Ascending aorta (tissue), 2 donors: ENCODE data around the gene DMXL1. TPM values are rescaled to one million over a fixed set of nuclear protein-coding genes. Genes with fewer than 3 reads are reported as not detected.
"Not testable (repeated sequence)": the region's sequence is repeated elsewhere in the genome, so short reads cannot be mapped to it uniquely, and the experiment has no call there.

Experiments
- DNase-seq, 2 donors: peaks; one replicate each; pipeline ENCODE4 v3.0.0-alpha.2; 2019; ENCODE audit warnings: low spot score in 2 of 2
- H3K27ac ChIP-seq, 2 donors: fragments of 200-600 bp; sonication (generic); one replicate each; pipeline ENCODE4 v1.5.1; 2016 to 2017; ENCODE audit warnings: mild to moderate bottlenecking in 1 of 2
- H3K27me3 ChIP-seq: fragments of 200-600 bp; sonication (generic); one replicate; pipeline ENCODE4 v1.5.1; 2017
- H3K36me3 ChIP-seq, 2 donors: fragments of 200-600 bp; sonication (generic); one replicate each; pipeline ENCODE4 v1.5.1; 2016
- H3K4me1 ChIP-seq, 2 donors: fragments of 200-600 bp; sonication (generic); one replicate each; pipeline ENCODE4 v1.5.1; 2016 to 2017; ENCODE audit warnings: mild to moderate bottlenecking in 1 of 2
- H3K4me3 ChIP-seq, 2 donors: fragments of 200-600 bp; sonication (generic); one replicate each; pipeline ENCODE4 v1.5.1; 2016 to 2017; ENCODE audit warnings: mild to moderate bottlenecking in 1 of 2
- H3K9me3 ChIP-seq, 2 donors: fragments of 200-600 bp; sonication (generic); one replicate each; pipeline ENCODE4 v1.5.1; 2016
- CTCF ChIP-seq, 3 experiments: fragments of 200-600 bp in 2 of 3; fragments of 450-650 bp in 1 of 3; sonication (generic) in 2 of 3; IDR thresholded peaks; one replicate each; pipeline ENCODE4 v1.5.1; 2016 to 2019; ENCODE audit warnings: antibody characterized with exemption in 3 of 3, mild to moderate bottlenecking in 1 of 3, moderate library complexity in 1 of 3
- intact Hi-C: fragments of 100-400 bp; cut with DNase I; formaldehyde crosslinking; loops from one replicate; pipeline ENCODE4 v1.15.1; 2023
- total RNA-seq: library from RNA; depleted of rRNA; stranded (reverse); fragments of >200 nt; gene quantifications from one replicate; pipeline ENCODE4 v1.1.0, GENCODE V29; 2016

DMXL1 gene
- total RNA-seq, 1 donor from 2014 or later, result 136 TPM

GRCh38 chr5:119131530-119132304 lies 60.8 kb downstream of the DMXL1 start:
- no peak overlapping the region for H3K27ac ChIP-seq
- H3K4me3 ChIP-seq, result no peak overlapping the region
- peaks cover 0 to 5% of the 10 kb centered on the region in 2 donors for H3K9me3 ChIP-seq
- H3K27me3 ChIP-seq, result no peaks in the 10 kb centered on the region
- no peak for TF ChIP-seq CTCF (IDR thresholded peaks at IDR 0.05)
- intact Hi-C loops, result no loop called here
- H3K4me1 ChIP-seq, result no peaks in the 10 kb centered on the region
- no peak for DNase-seq
- H3K36me3 ChIP-seq, result peaks cover 48 to 72% of the 10 kb centered on the region in 2 donors

- DNase-seq, H3K9me3 ChIP-seq, H3K4me3 ChIP-seq, intact Hi-C loops, H3K4me1 ChIP-seq, H3K27me3 ChIP-seq, H3K27ac ChIP-seq: not testable (repeated sequence)
- peaks cover 49 to 69% of the 10 kb centered on the region in 2 donors for H3K36me3 ChIP-seq
Observed at GRCh38 chr5:119135743-119136142, 64.9 kb downstream of the DMXL1 start.

- H3K4me3 ChIP-seq, result no peak overlapping the region
- H3K9me3 ChIP-seq, result peaks cover 0 to 5% of the 10 kb centered on the region in 2 donors
- H3K36me3 ChIP-seq, result peaks cover 45 to 62% of the 10 kb centered on the region in 2 donors
- TF ChIP-seq CTCF (IDR thresholded peaks at IDR 0.05), result no peak
- no peak for DNase-seq
- no peaks in the 10 kb centered on the region for H3K27me3 ChIP-seq
- H3K4me1 ChIP-seq, result no peaks in the 10 kb centered on the region
- intact Hi-C loops, result no loop called here
- H3K27ac ChIP-seq, result no peak overlapping the region
Observed at GRCh38 chr5:119136666-119137318, 65.9 kb downstream of the DMXL1 start.

- DNase-seq, result no peak
- intact Hi-C loops, result no loop called here
- Histone ChIP-seq H3K36me3 (peaks cover 18 to 59% of the 10 kb centered on the region in 2 donors), H3K4me1 (no peaks in the 10 kb centered on the region), H3K4me3 (no peak overlapping the region), H3K27ac (no peak overlapping the region), H3K9me3 (no peaks in the 10 kb centered on the region), H3K27me3 (no peaks in the 10 kb centered on the region)
- no peak for TF ChIP-seq CTCF (IDR thresholded peaks at IDR 0.05)
Observed at GRCh38 chr5:119153629-119154028, 82.7 kb downstream of the DMXL1 start.

- no peak for TF ChIP-seq CTCF (IDR thresholded peaks at IDR 0.05)
- Histone ChIP-seq H3K36me3 (peaks cover under 1 to 40% of the 10 kb centered on the region in 2 donors), H3K4me1 (no peaks in the 10 kb centered on the region), H3K9me3 (no peaks in the 10 kb centered on the region), H3K27ac (no peak overlapping the region), H3K27me3 (no peaks in the 10 kb centered on the region), H3K4me3 (no peak overlapping the region)
- intact Hi-C loops, result no loop called here
- no peak for DNase-seq
Observed at GRCh38 chr5:119158144-119158543, 87.3 kb downstream of the DMXL1 start.

- Histone ChIP-seq H3K36me3 (peaks cover 0 to 20% of the 10 kb centered on the region in 2 donors), H3K27ac (no peak overlapping the region), H3K9me3 (no peaks in the 10 kb centered on the region), H3K4me3 (no peak overlapping the region), H3K27me3 (no peaks in the 10 kb centered on the region), H3K4me1 (no peaks in the 10 kb centered on the region)
- DNase-seq, result no peak
- intact Hi-C loops, result no loop called here
- TF ChIP-seq CTCF (IDR thresholded peaks at IDR 0.05), result no peak
Observed at GRCh38 chr5:119161430-119161829, 90.5 kb downstream of the DMXL1 start.
